ENCODE data around the gene CTTN. TPM values are rescaled to one million over a fixed set of nuclear protein-coding genes. Genes with fewer than 3 reads are reported as not detected.

The CTTN gene
- total RNA-seq, 1 donor from 2014 or later = 234 TPM

- no peak for DNase-seq (ENCODE audit: low read depth in 2 of 2)
Measured at GRCh38 chr11:70473873-70474690, 75.8 kb downstream of the CTTN start.

GRCh38 chr11:70474710-70475109, 76.4 kb downstream of the CTTN start:
- DNase-seq (ENCODE audit: low read depth in 2 of 2) = no peak

- no peak for DNase-seq (ENCODE audit: low read depth in 2 of 2)
Measured at GRCh38 chr11:70476669-70477068, 78.3 kb downstream of the CTTN start.

GRCh38 chr11:70477176-70477575, 78.8 kb downstream of the CTTN start:
- DNase-seq (ENCODE audit: low read depth in 2 of 2) = no peak

GRCh38 chr11:70477609-70478008, 79.3 kb downstream of the CTTN start:
- DNase-seq (ENCODE audit: low read depth in 2 of 2) = no peak

GRCh38 chr11:70478166-70478890, 80.0 kb downstream of the CTTN start:
- no peak for DNase-seq (ENCODE audit: low read depth in 2 of 2)

GRCh38 chr11:70480711-70481110, 82.4 kb downstream of the CTTN start:
- DNase-seq (ENCODE audit: low read depth in 2 of 2) = no peak

GRCh38 chr11:70481625-70482528, 83.5 kb downstream of the CTTN start:
- no peak for DNase-seq (ENCODE audit: low read depth in 2 of 2)

GRCh38 chr11:70482529-70482917, 84.2 kb downstream of the CTTN start:
- no peak for DNase-seq (ENCODE audit: low read depth in 2 of 2)

- peak in 1 of 2 donors; percentile 45 for DNase-seq (ENCODE audit: low read depth in 2 of 2)
Measured at GRCh38 chr11:70483077-70483861, 84.9 kb downstream of the CTTN start.

- no peak for DNase-seq (ENCODE audit: low read depth in 2 of 2)
Measured at GRCh38 chr11:70483917-70484316, 85.6 kb downstream of the CTTN start.

GRCh38 chr11:70485326-70486025, 87.1 kb downstream of the CTTN start:
- no peak for DNase-seq (ENCODE audit: low read depth in 2 of 2)

GRCh38 chr11:70486026-70486415, 87.7 kb downstream of the CTTN start:
- DNase-seq (ENCODE audit: low read depth in 2 of 2) = no peak

Other genes with a start within 250 kb of the CTTN start
- gene FADD, start 195.2 kb upstream of the CTTN start, total RNA-seq = 38.4 and 45.2 TPM in 2 replicates
- 23.8 and 32.7 TPM in 2 replicates for gene PPFIA1, start 127.8 kb upstream of the CTTN start, total RNA-seq